ENCODE data around the gene BTD.

The BTD gene

GRCh38 chr3:15576475-15576874, 25.1 kb upstream of the BTD start:
- H3K4me1 ChIP-seq (ENCODE audit: insufficient read depth, low read length, severe bottlenecking) = no peaks in the 10 kb centered on the region
- no peaks in the 10 kb centered on the region for H3K9me2 ChIP-seq (ENCODE audit: low read depth, low read length)
- no peak overlapping the region for H3K4me2 ChIP-seq (ENCODE audit: low read length)
- no peaks in the 10 kb centered on the region for H3K27me3 ChIP-seq (ENCODE audit: insufficient read depth, low read length)
- no peak for TF ChIP-seq EZH2 (IDR thresholded peaks at IDR 0.05; ENCODE audit: borderline replicate concordance, low read length)
- no peaks in the 10 kb centered on the region for H3K79me2 ChIP-seq (ENCODE audit: insufficient read depth, low read length)
- H3K9ac ChIP-seq (ENCODE audit: low read length) = no peak overlapping the region
- H4K20me1 ChIP-seq (ENCODE audit: insufficient read depth, low read length) = no peaks in the 10 kb centered on the region
- H3K27ac ChIP-seq (ENCODE audit: low read depth, low read length, poor library complexity, severe bottlenecking) = no peak overlapping the region
- H3K9me3 ChIP-seq (ENCODE audit: low read length) = no peaks in the 10 kb centered on the region
- H3K36me3 ChIP-seq (ENCODE audit: insufficient read depth, low read length) = peaks cover 40% of the 10 kb centered on the region; the same call in 1 of the 2 replicates
- no peaks in the 10 kb centered on the region for H3F3A ChIP-seq (ENCODE audit: insufficient read depth, low read length)
- H3K4me3 ChIP-seq (ENCODE audit: low read depth, low read length, poor library complexity, severe bottlenecking) = no peak overlapping the region
- no peak overlapping the region for H2AFZ ChIP-seq (ENCODE audit: low read length)

GRCh38 chr3:15578289-15578867, 23.2 kb upstream of the BTD start:
- Histone ChIP-seq H4K20me1 (ENCODE audit: insufficient read depth, low read length) (no peaks in the 10 kb centered on the region), H3K27me3 (ENCODE audit: insufficient read depth, low read length) (no peaks in the 10 kb centered on the region), H3K9ac (ENCODE audit: low read length) (no peak overlapping the region), H3K27ac (ENCODE audit: low read depth, low read length, poor library complexity, severe bottlenecking) (no peak overlapping the region), H3K4me2 (ENCODE audit: low read length) (no peak overlapping the region), H3F3A (ENCODE audit: insufficient read depth, low read length) (no peaks in the 10 kb centered on the region), H3K4me3 (ENCODE audit: low read depth, low read length, poor library complexity, severe bottlenecking) (no peak overlapping the region), H3K9me3 (ENCODE audit: low read length) (no peaks in the 10 kb centered on the region), H3K36me3 (ENCODE audit: insufficient read depth, low read length) (peaks cover 51% of the 10 kb centered on the region; the same call in 1 of the 2 replicates), H2AFZ (ENCODE audit: low read length) (no peak overlapping the region), H3K4me1 (ENCODE audit: insufficient read depth, low read length, severe bottlenecking) (no peaks in the 10 kb centered on the region), H3K9me2 (ENCODE audit: low read depth, low read length) (no peaks in the 10 kb centered on the region), H3K79me2 (ENCODE audit: insufficient read depth, low read length) (no peaks in the 10 kb centered on the region)
- TF ChIP-seq EZH2 (IDR thresholded peaks at IDR 0.05; ENCODE audit: borderline replicate concordance, low read length) = no peak
- no peak for TF ChIP-seq CTCF (IDR thresholded peaks at IDR 0.05; ENCODE audit: low read length)

- Histone ChIP-seq H3K9me3 (ENCODE audit: low read length) (no peaks in the 10 kb centered on the region), H3K4me3 (ENCODE audit: low read depth, low read length, poor library complexity, severe bottlenecking) (no peak overlapping the region), H3F3A (ENCODE audit: insufficient read depth, low read length) (no peaks in the 10 kb centered on the region), H3K36me3 (ENCODE audit: insufficient read depth, low read length) (peaks cover 47% of the 10 kb centered on the region; the same call in 1 of the 2 replicates), H3K27ac (ENCODE audit: low read depth, low read length, poor library complexity, severe bottlenecking) (no peak overlapping the region), H3K4me2 (ENCODE audit: low read length) (no peak overlapping the region), H3K4me1 (ENCODE audit: insufficient read depth, low read length, severe bottlenecking) (no peaks in the 10 kb centered on the region), H3K9ac (ENCODE audit: low read length) (no peak overlapping the region), H4K20me1 (ENCODE audit: insufficient read depth, low read length) (no peaks in the 10 kb centered on the region), H3K27me3 (ENCODE audit: insufficient read depth, low read length) (no peaks in the 10 kb centered on the region), H3K9me2 (ENCODE audit: low read depth, low read length) (no peaks in the 10 kb centered on the region), H3K79me2 (ENCODE audit: insufficient read depth, low read length) (no peaks in the 10 kb centered on the region), H2AFZ (ENCODE audit: low read length) (no peak overlapping the region)
- TF ChIP-seq EZH2 (IDR thresholded peaks at IDR 0.05; ENCODE audit: borderline replicate concordance, low read length) (no peak), CTCF (IDR thresholded peaks at IDR 0.05; ENCODE audit: low read length) (no peak)
Measured at GRCh38 chr3:15579051-15579450, 22.5 kb upstream of the BTD start.

All from OCI-LY1 (cell line).